Effector memory CD4-positive, alpha-beta T cell (primary cell): ENCODE measurements around the gene TAF11L7.
"Not testable (repeated sequence)": the region's sequence is repeated elsewhere in the genome, so short reads cannot be mapped to it uniquely, and the experiment has no call there.

ENCODE experiments used
- DNase-seq, 3 donors: peaks; one replicate each; pipeline ENCODE4 v3.0.0-alpha.2; 2020
- H3K27ac ChIP-seq: 2 replicates; pipeline ENCODE4 v1.7.0; 2013; ENCODE audit warnings: mild to moderate bottlenecking, low read length, moderate library complexity; ENCODE audit not compliant: insufficient read depth, poor library complexity, severe bottlenecking
- H3K27me3 ChIP-seq: replicated peaks from 2 replicates; pipeline ENCODE4 v1.7.0; 2013; ENCODE audit warnings: mild to moderate bottlenecking, low read length; ENCODE audit not compliant: insufficient read depth, control insufficient read depth, poor library complexity, severe bottlenecking
- H3K36me3 ChIP-seq: 2 replicates; pipeline ENCODE4 v1.7.0; 2013; ENCODE audit warnings: mild to moderate bottlenecking, low read length, moderate library complexity; ENCODE audit not compliant: control insufficient read depth, insufficient read depth
- H3K4me1 ChIP-seq: 2 replicates; pipeline ENCODE4 v1.7.0; 2013; ENCODE audit warnings: low read length, mild to moderate bottlenecking; ENCODE audit not compliant: control insufficient read depth, insufficient read depth, poor library complexity, severe bottlenecking
- H3K4me3 ChIP-seq: 2 replicates; pipeline ENCODE4 v1.7.0; 2013; ENCODE audit warnings: low read length, low read depth, mild to moderate bottlenecking; ENCODE audit not compliant: insufficient read depth, poor library complexity, severe bottlenecking
- H3K9me3 ChIP-seq: 2 replicates; pipeline ENCODE4 v1.7.0; 2013; ENCODE audit warnings: mild to moderate bottlenecking, low read length, moderate library complexity; ENCODE audit not compliant: control insufficient read depth

Gene TAF11L7

GRCh38 chr5:17603880-17604279 lies 18.3 kb upstream of the TAF11L7 start, which contains the start of gene TAF11L11:
Gene TAF11L11 (plus strand): TSS chr5:17604183.
- H3K4me3 ChIP-seq, H3K27ac ChIP-seq, H3K4me1 ChIP-seq, H3K9me3 ChIP-seq, DNase-seq, H3K27me3 ChIP-seq, H3K36me3 ChIP-seq: not testable (repeated sequence)

DNA sequence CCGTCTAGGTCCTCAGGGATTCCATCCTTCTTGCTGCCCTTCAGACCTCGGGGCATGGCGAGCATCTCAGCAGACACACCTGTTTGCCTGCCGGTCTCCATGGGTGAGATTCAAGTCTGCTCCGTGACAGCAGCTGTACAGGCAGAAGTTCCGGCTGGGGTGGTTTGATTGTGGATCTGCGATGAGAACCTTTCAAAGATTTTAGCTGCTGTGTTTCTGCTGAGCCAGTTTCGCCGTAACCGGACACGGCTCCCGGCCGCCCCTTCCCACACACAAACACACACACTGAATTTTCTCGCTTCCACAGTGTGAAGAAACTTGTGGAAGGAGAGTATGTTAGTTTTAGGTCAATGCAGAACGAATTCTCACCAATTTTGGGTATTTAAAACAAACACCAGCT lies 12.2 kb upstream of the TAF11L7 start, which contains the start of gene TAF11L10:
TAF11L10 (minus strand) TSS at position 101 of the 400 bp plus-strand sequence.
- H3K9me3 ChIP-seq, H3K27me3 ChIP-seq, H3K27ac ChIP-seq, H3K4me1 ChIP-seq, H3K4me3 ChIP-seq, DNase-seq, H3K36me3 ChIP-seq: not testable (repeated sequence)

DNA sequence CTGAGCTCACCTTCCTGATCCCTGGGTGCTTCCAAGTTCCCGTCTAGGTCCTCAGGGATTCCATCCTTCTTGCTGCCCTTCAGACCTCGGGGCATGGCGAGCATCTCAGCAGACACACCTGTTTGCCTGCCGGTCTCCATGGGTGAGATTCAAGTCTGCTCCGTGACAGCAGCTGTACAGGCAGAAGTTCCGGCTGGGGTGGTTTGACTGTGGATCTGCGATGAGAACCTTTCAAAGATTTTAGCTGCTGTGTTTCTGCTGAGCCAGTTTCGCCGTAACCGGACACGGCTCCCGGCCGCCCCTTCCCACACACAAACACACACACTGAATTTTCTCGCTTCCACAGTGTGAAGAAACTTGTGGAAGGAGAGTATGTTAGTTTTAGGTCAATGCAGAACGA lies 8.7 kb upstream of the TAF11L7 start, which contains the start of gene TAF11L9:
TAF11L9 (minus strand) TSS at position 140 of the 400 bp plus-strand sequence.
- not testable (repeated sequence) for H3K4me1 ChIP-seq, H3K9me3 ChIP-seq, H3K27me3 ChIP-seq, H3K4me3 ChIP-seq, H3K36me3 ChIP-seq, DNase-seq, H3K27ac ChIP-seq

DNA sequence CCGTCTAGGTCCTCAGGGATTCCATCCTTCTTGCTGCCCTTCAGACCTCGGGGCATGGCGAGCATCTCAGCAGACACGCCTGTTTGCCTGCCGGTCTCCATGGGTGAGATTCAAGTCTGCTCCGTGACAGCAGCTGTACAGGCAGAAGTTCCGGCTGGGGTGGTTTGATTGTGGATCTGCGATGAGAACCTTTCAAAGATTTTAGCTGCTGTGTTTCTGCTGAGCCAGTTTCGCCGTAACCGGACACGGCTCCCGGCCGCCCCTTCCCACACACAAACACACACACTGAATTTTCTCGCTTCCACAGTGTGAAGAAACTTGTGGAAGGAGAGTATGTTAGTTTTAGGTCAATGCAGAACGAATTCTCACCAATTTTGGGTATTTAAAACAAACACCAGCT lies 5.3 kb upstream of the TAF11L7 start, which contains the start of gene TAF11L8:
TAF11L8 (minus strand) TSS at position 101 of the 400 bp plus-strand sequence.
- not testable (repeated sequence) for H3K4me1 ChIP-seq, H3K9me3 ChIP-seq, DNase-seq, H3K36me3 ChIP-seq, H3K27ac ChIP-seq, H3K27me3 ChIP-seq, H3K4me3 ChIP-seq
